LoVo (cell line): ENCODE data around the gene UROC1.

Experiments
- DNase-seq: peaks from one replicate; pipeline ENCODE4 v3.0.0-alpha.2; 2016; ENCODE audit warnings: low spot score

UROC1 gene

GRCh38 chr3:126439968-126440708 lies 77.4 kb downstream of the UROC1 start:
- DNase-seq, result no peak

- DNase-seq, result no peak
These were observed 78.1 kb downstream of the UROC1 start for GRCh38 chr3:126439346-126439967.

DNA sequence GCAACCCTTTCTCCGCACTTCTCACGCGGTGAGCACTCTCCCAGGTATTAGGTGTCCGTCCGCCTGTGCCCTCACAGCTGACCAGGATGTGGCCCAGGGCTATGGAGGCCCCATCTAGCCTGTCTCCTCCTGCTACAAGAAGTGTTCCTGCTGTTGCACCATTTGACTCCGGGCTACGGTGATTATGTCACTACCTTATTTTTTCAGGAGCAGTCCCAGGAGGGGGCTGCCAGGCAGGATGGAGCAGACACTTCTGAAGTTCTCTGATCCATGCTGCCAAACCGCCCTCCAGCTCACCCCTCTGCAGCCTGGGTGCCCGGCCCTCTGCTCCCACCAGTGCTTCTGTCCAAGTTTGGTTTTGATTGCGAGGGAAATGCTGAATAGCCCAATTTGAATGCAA lies 78.8 kb downstream of the UROC1 start:
- DNase-seq, result no peak

GRCh38 chr3:126438186-126438585 lies 79.4 kb downstream of the UROC1 start:
- no peak for DNase-seq

- DNase-seq, result no peak
These were observed 80.5 kb downstream of the UROC1 start for GRCh38 chr3:126436826-126437717.

GRCh38 chr3:126435456-126436315 lies 81.9 kb downstream of the UROC1 start:
- no peak for DNase-seq

- DNase-seq, result no peak
These were observed 82.6 kb downstream of the UROC1 start for GRCh38 chr3:126434931-126435411.

GRCh38 chr3:126434264-126434590 lies 83.3 kb downstream of the UROC1 start:
- DNase-seq, result no peak

DNA sequence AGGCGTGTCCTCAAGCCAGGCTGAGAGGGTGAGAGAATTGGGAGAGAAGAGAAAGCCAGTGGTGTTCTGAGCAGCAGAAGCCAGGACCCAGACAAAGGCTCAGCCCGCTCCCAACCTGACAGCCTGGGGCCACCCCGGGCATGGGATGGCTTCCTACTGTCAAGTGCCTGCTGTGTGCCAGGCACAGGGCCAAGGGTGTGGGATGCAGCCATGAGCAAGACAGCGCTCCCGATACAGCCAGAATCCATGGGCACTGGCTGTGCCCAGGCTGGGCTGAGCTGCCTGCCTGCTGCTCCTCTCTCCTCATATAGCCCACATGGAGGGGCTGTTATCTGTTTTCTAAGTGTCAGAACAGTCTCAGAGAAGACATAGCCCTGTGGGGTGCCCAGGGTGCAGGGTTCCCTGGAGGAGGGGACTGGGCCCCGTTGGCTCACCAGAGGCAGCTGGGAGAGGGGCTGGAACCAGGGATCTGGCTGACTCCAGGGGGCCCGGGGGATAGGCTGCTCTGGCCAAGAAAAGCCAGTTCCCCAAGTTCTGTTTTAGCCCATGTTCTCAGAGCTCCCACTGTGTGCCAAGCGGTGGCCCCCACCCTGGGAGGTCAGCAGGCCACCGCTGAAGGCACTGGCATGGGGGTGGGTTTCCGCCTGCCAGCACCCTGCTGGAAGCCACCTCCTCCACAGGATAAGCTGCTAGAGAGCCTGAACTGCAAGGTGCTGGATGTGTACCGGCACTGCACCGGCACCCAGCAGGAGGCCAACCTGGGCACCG lies 83.9 kb downstream of the UROC1 start:
- no peak for DNase-seq

DNA sequence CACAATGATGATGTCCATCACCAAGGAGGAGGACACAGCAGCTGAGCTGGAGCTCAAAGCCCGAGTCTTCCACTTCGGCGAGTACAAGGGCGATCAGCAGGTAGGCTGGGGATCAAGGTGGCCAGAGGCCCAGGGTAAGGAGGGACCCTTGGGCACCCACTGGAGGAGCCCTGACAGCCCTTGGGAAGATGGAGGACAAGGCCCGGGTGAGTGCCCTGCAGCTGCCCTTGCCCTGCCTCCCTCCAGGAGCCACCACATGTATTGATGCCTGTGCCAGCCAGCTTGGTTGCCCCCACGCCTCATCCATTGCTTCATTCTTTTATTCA lies 84.5 kb downstream of the UROC1 start:
- no peak for DNase-seq

DNA sequence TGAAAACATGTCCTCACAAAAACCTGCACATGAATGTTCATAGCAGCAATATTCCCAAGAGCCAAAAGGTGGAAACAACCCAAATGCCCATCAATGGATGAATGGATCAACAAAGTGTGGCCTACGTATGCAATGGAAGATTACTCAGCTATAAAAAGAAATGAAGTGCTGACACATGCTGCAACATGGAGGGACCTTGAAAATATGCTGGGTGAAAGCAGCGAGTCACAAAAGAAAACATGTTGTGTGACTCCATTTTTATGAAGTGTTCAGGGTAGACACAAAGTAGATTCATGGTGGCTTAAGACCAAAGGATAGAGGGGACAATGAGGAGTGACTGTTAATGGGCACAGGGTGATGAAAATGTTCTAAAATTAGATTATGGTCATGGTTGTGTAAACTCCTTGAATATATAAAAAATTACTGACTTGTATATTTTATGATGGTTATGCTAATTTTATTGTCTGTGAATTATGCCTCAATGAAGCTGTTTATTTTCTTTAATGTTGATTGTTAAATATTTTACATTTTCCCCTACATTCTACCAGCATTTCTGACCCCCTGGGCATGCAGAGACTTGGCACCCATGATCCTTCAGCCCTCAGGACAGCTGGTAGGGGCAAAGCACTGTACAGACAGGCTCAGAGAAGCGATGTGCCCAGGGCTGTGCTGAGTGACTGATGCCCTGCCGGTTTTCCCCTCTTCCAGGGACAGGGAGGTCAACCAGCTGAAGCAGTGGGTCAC lies 85.0 kb downstream of the UROC1 start:
- DNase-seq, result no peak
